ENCODE measurements around the gene EEF1AKMT1. TPM values are rescaled to one million over a fixed set of nuclear protein-coding genes. Genes with fewer than 3 reads are reported as not detected.
"Not testable (repeated sequence)": the region's sequence is repeated elsewhere in the genome, so short reads cannot be mapped to it uniquely, and the experiment has no call there.

EEF1AKMT1 gene
- polyA plus RNA-seq, 4 donors, result 13.2 to 19.6 (median 16.4) TPM

DNA sequence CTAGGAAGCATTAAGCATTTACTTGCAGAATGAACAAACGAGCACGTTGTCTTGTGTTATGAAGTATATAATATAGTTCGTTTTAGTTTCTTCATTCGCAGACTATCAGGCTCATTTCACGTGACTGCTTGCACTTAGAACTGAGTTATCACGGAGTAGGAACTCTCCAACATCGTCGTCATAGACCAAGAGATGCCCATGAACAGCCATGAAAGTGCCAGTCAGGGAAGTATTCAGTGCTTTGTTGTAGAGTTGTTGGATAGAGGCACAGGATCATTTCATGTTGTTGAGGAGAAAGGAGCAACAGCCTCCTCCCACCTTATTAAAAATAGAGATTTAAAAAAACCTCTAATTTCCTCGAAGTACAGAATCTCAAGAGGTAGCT lies 71.2 kb downstream of the EEF1AKMT1 start:
- DNase-seq (ENCODE audit: low read depth in 4 of 4, low spot score in 3 of 4), result no peak

DNA sequence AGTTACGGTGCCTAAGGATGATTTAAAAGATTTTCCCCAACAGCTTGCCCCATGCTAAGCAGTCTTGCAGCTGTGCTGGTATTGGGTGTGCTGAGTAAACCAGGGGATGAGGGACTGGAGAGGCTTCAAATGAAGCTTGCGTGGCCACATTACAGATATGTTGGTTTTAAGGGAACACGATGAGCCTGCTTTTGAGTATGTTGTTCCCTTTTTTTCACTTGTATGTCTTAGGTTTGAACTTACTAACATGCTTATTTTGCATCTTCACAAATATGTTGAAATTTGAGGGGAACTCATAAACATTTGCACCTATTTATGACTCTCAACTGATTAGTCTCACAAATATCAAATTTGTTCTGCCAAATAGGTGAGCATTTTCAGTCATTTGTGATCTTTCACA lies 72.3 kb downstream of the EEF1AKMT1 start:
- DNase-seq (ENCODE audit: low read depth in 4 of 4, low spot score in 3 of 4), result no peak

DNA sequence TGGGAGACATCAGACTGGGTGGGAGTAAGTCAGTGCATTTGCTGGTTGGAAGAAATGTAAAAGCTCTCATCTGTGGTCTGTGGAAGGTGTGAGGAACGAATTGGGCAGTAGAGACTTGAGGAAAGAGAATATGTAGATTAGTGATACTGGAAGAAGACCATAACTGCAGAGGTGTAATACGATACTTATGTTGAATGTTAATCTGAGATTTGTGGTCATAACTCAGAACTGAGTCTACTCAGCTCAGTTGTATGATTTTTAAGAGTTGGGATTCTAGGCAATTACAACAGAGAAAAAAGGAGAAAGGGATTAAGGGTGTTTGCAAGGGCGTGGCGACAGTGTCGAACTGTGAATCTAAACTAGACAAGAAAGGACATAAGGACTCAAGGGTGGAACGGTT lies 73.5 kb downstream of the EEF1AKMT1 start:
- no peak for DNase-seq (ENCODE audit: low read depth in 4 of 4, low spot score in 3 of 4)

DNA sequence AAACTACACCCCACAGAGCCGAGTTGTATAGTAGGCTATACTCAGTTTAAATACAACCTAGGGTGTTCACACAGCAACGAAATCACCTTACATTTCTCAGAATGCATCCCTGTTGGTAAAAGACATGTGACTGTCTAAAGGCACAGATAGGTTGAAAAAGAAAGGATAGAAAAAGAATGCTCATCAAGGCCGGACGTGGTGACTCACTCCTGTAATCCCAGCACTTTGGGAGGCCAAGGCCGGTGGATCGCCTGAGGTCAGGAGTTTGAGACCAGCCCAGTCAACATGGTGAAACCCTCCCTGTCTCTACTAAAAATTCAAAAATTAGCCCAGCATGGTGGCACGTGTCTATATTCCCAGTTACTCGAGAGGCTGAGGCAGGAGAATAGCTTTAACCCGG lies 74.0 kb downstream of the EEF1AKMT1 start:
- no peak for DNase-seq (ENCODE audit: low read depth in 4 of 4, low spot score in 3 of 4)

DNA sequence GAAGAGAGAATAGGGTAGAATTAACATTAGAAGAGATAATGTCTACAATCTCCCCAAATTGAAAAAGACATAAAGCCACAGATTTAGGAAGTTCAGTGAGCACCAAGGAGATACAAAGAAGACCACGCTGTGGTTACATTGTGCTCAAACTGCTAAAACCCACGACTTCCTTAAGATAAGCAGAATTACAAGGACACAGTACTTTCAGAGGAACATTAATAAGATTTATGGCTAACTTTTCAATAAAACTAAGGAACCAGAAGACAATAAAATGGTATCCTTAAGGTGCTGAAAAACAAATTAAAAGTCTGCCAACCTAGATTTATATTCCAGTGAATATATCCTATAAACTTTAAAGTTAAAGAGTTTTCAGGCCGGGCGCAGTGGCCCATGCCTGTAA lies 77.7 kb downstream of the EEF1AKMT1 start:
- no peak for DNase-seq (ENCODE audit: low read depth in 4 of 4, low spot score in 3 of 4)

DNA sequence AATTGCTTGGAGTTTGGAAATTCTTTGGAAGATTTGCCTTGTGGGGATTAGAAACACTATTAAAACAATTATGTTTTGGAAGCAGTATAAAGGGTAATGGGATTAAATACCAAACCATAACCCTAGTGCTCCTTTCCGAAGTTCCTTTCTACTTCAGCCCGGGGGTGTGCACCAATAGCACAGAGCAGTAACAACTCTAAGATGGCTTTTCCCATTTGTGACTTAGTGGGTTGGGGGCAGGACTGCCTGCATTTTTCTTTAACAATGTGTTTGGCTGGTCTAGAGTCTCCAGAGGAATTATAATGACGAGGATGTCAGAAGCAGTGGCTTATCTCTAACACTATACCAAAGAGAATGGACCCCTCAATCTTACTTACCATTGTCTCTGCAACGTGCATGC lies 82.1 kb downstream of the EEF1AKMT1 start:
- DNase-seq (ENCODE audit: low read depth in 4 of 4, low spot score in 3 of 4), result no peak

DNA sequence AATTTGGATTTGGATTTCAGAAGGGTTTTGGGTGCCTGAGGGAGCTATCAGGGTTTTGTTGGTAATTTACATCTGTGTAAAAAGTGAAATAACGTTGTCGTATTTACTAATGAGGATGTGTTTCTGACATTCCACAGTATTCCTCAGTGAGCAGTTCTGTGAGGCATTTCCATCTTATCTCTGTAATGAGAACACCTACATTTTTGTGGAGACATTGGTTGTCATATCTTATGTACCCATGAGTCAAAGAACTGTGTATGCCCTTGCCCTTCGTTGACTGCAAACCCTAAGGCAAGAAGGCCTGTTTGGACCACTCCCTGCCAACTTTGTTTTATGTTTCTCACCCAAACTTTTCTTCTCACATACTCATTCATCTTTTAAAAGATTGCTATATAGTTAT lies 84.5 kb downstream of the EEF1AKMT1 start:
- DNase-seq (ENCODE audit: low read depth in 4 of 4, low spot score in 3 of 4), result no peak

DNA sequence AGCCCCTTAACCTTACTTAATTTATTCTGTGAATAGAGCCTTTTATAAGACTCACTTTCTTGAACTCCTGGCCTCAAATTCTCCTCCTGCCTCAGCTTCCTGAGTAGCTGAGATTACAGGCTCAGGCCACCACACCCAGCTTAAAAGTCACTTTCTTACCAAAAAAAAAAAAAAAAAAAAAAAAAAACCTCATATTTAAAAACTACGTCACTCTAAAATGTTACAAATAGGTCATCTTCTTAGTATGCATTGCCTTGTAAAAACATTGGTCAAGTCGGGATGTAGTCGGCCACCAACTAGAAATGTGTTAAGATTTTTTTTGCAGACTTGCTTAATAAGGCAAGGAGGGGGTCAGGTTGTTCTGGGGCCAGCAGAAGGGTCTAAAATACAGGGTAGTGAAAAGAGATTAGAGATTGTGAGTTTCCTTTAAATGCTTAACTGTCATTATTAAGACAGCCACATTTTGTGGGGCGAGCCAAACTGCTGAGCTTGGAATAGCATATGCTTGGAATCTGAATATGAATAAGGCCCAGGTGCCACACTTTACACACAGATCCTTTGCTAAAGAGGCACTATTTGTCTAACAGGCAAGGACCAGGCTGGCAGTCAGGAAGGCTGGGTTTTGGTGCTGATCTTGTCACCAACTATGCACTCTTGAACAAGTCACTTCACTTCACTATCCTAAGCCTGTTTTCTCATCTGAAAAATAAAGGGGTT lies 86.7 kb downstream of the EEF1AKMT1 start:
- no peak for DNase-seq (ENCODE audit: low read depth in 4 of 4, low spot score in 3 of 4)

DNA sequence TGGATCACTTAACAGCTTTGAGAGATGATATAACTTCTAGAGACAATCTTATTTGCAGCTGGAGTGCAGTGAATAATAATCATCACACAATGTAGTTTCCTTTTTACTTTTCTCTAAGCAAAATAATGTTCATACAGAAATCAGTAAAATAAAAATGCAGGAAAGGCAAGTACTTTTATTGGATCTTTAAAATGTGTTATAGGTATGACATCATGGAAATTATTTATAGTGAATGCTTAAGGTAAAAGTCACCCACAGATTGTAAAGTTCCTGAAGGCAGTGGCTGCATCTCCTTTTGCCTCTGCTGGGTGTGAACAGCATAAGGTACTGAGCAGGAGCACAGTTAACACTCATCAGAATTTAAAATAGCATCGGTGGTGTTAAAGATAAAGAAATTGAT lies 87.6 kb downstream of the EEF1AKMT1 start:
- DNase-seq (ENCODE audit: low read depth in 4 of 4, low spot score in 3 of 4), result no peak

DNA sequence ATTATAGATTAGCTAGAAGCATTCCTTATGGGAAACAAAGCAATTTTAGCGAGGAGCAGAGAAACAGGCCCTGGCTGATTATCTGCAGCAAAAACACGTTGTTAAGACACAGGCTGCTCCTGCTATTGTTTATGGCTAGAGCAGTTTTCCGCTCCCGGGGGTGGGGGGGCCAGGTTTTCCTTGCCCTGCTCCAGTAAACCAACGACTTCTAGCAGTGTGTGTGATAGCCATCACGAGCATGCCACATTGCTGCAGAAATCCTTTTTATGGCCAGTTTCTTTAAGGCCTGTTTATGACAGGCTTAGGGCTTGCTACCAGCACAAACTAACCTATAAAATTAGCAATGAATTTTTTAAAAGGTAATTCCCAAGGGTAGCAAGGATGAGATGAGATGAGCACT lies 88.7 kb downstream of the EEF1AKMT1 start:
- no peak for DNase-seq (ENCODE audit: low read depth in 4 of 4, low spot score in 3 of 4)

DNA sequence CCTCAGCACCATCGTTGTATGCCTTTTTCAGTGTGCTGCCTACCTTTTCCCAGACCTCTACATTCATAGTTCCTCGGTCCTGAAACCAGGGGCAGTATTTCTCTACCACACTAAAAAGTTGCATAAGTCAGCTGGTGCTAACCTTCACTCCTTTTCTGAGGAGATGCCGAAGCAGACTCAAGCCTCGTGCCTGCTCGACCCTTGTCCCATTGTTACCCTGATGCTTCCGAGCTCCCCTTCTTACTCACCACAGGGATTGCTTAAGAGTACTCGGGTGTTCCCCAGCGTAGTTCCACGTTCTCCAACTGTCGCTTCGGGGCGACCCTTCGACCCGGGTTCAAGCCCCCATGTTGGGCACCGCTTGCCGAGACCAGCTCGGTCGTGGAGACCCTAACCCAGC lies 89.2 kb downstream of the EEF1AKMT1 start:
- DNase-seq (ENCODE audit: low read depth in 4 of 4, low spot score in 3 of 4), result no peak

DNA sequence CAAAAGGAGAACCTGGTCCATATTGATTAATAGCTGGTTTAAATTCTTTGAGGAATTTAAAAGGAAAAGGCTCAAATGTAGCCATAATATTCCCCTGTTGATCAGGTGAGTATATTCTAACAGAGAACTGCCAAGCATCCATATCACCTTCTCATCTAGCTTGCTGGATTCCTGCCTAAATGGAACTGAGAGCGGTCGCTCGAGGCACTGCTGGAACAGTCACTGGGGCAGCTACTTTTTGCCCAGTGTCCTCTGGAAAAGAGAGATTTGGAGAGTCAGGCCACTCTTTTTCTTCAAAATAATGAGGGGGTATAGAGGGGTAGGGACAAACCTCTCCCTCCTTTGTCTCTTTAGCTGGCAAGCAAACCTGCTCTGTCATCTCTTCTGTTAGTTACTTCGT lies 89.7 kb downstream of the EEF1AKMT1 start:
- DNase-seq (ENCODE audit: low read depth in 4 of 4, low spot score in 3 of 4), result no peak

DNA sequence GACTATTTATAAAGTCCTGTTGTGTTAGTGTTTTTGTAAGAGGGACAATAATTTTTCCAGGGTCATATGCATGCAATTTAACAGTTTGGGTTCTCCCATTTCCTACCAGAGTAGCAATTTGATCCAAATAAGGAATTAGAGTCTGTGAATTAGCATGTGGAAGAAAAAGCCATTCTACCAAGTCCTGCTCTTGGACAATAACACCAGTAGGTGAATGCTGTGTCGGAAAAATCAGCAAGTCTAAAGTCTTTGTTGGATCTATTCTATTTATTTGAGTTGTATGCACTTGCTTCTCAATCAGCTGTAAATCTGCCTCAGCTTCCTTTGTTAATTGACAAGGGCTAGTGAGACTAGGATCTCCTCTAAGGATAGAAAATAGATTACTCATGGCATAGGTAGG lies 91.7 kb downstream of the EEF1AKMT1 start:
- DNase-seq (ENCODE audit: low read depth in 4 of 4, low spot score in 3 of 4), result no peak

DNA sequence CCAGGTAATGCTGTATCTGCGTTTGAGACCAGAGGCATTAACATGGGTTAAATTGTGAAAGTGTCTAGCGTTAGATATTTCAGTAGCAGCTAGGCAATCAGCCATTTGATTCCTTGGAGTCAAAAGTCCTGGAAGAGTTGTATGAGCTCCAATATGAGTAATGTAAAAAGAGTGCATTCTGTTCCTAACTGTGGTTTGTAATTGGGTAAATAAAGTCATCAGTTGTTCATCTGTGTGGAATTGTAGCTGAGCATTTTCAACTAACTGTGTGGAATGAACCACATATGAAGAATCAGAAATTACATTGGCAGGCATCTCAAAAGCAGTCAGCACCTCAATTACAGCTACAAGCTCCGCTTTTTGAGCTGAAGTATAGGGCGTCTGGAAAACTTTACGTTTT lies 92.3 kb downstream of the EEF1AKMT1 start:
- not testable (repeated sequence) for DNase-seq (ENCODE audit: low read depth in 4 of 4, low spot score in 3 of 4)

DNA sequence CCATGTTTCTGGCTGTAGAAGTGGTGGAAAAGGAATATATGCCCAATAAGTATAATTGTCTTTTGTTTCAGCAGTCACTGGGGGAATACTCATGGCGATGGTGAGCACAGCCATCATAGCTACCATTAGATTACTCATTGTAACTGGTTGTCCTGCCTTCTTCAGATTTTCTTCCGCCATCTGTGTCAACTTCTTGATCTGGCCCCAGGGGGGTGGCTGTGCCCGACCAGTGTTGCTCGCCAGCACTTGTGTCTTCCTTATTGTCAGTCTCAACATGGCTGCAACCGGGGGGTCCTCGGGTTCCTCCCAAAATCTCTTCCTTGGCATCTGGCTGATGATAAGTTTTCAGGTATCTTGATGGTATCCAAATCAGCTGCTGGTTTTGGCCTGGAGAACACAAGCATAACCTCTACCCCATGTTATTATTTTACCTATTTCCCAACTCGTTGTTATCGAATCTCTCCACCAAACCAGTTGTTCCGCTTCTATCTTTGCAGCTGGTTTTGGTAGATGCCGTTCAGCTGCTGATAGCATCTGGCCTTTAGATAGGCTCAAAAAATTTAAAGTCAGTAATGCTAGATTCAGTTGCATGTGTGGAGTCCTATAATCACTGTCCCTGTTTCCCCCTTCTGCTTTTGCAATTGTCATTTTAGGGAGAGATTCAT lies 93.2 kb downstream of the EEF1AKMT1 start:
- no peak for DNase-seq (ENCODE audit: low read depth in 4 of 4, low spot score in 3 of 4)

DNA sequence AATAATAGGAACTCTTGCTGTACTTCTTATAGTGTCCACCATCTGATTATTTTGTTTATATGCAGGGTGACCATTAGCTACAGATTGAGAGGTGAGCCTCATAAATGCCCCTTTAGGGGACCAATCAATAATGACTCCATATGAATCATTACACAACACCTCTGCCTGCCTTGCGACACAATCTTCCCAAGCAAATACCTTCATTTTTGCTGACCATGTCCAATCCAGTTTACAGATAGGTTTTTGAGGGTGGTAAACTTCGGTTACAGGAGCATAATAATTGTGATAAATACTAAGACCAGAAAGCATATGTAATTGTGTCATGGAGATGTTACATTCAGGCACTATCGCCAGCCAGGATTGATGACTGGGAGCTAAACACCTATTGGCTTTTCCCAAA lies 93.9 kb downstream of the EEF1AKMT1 start:
- no peak for DNase-seq (ENCODE audit: low read depth in 4 of 4, low spot score in 3 of 4)

Other genes with a start within 250 kb of the EEF1AKMT1 start
- 100 to 1,000 TPM in 3 of 4 donors, 10 to 100 TPM in 1; 31.8 to 138 (median 121) TPM for gene CRYL1, start 248.1 kb downstream of the EEF1AKMT1 start, polyA plus RNA-seq (ENCODE audit: insufficient read length in 4 of 4)
- 10 to 100 TPM; 22.7 to 43.9 (median 38.8) TPM for gene IFT88, start 206.8 kb downstream of the EEF1AKMT1 start, polyA plus RNA-seq (ENCODE audit: insufficient read length in 4 of 4)
- 10 to 100 TPM in 2 of 4 donors, 1 to 10 TPM in 2; 8.9 to 19.4 (median 10.7) TPM for gene IL17D, start 70.3 kb downstream of the EEF1AKMT1 start, polyA plus RNA-seq (ENCODE audit: insufficient read length in 4 of 4)
- gene XPO4, start 128.8 kb upstream of the EEF1AKMT1 start, polyA plus RNA-seq (ENCODE audit: insufficient read length in 4 of 4), result 10 to 100 TPM; 14.0 to 20.8 (median 19.4) TPM

Measured in left renal pelvis (tissue), 4 donors.